Stimulated activated CD4-positive, alpha-beta T cell treated with anti-CD3 and anti-CD28 coated beads, TNF-alpha, amount 100 ng/mL, for 48 hours (primary cell): Measurements from ENCODE around the gene GPRC5B.

Experiments
- DNase-seq, 3 donors: peaks; one replicate each; pipeline ENCODE4 v3.0.0-alpha.2; 2020; ENCODE audit warnings: low read depth in 3 of 3

The GPRC5B gene

GRCh38 chr16:19872179-19872863 lies 12.3 kb downstream of the GPRC5B start:
- DNase-seq = no peak

GRCh38 chr16:19871721-19872120 lies 12.9 kb downstream of the GPRC5B start:
- DNase-seq = no peak

GRCh38 chr16:19868421-19868820 lies 16.2 kb downstream of the GPRC5B start:
- DNase-seq = no peak

- no peak for DNase-seq
Observed at GRCh38 chr16:19864566-19864965, 20.1 kb downstream of the GPRC5B start.

GRCh38 chr16:19863990-19864389 lies 20.7 kb downstream of the GPRC5B start:
- DNase-seq = no peak

GRCh38 chr16:19861811-19862327 lies 22.8 kb downstream of the GPRC5B start:
- DNase-seq = no peak

GRCh38 chr16:19861133-19861532 lies 23.5 kb downstream of the GPRC5B start:
- DNase-seq = no peak

- no peak for DNase-seq
Observed at GRCh38 chr16:19860166-19861041, 24.2 kb downstream of the GPRC5B start.

GRCh38 chr16:19859603-19860002 lies 25.0 kb downstream of the GPRC5B start:
- no peak for DNase-seq

GRCh38 chr16:19859166-19859565 lies 25.5 kb downstream of the GPRC5B start:
- DNase-seq = no peak

GRCh38 chr16:19858340-19859018 lies 26.2 kb downstream of the GPRC5B start:
- DNase-seq = no peak

GRCh38 chr16:19857593-19858339 lies 26.9 kb downstream of the GPRC5B start:
- no peak for DNase-seq

GRCh38 chr16:19856120-19856519 lies 28.5 kb downstream of the GPRC5B start:
- no peak for DNase-seq

- DNase-seq = no peak
Observed at GRCh38 chr16:19854543-19854876, 30.1 kb downstream of the GPRC5B start.

- DNase-seq = no peak
Observed at GRCh38 chr16:19853742-19854542, 30.7 kb downstream of the GPRC5B start.

GRCh38 chr16:19853132-19853741 lies 31.4 kb downstream of the GPRC5B start:
- DNase-seq = no peak

- DNase-seq = no peak
Observed at GRCh38 chr16:19851476-19851875, 33.2 kb downstream of the GPRC5B start.

- DNase-seq = no peak
Observed at GRCh38 chr16:19850131-19850817, 34.4 kb downstream of the GPRC5B start.

GRCh38 chr16:19848756-19849155 lies 35.9 kb downstream of the GPRC5B start:
- no peak for DNase-seq

- no peak for DNase-seq
Observed at GRCh38 chr16:19846436-19846835, 38.2 kb downstream of the GPRC5B start.
